ENCODE results near the gene ATP8A1. TPM values are rescaled to one million over a fixed set of nuclear protein-coding genes. Genes with fewer than 3 reads are reported as not detected.

ATP8A1 gene
- total RNA-seq, 1 experiment from 2014 or later, result 0.19 TPM

DNA sequence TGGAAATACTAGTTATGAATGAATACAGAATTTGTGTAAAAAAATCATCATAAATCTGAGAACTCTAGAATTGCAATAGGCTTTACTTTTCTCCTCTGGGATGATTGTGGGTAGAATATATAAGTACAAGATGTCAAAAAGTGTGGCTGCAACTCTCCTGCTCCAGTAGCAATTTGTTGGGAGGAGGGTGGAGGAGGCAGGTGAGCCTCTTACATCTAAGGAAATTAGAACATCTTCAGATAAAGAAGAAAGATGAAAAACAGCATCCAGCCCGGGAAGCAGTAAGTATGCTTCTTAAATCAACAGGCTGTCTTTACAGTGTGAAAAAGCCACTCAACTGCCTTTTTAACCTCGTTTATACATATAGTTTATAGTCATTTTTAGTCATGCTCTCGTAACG, 83.7 kb downstream of the ATP8A1 start:
- H3K36me3 Mint-ChIP-seq (ENCODE audit: insufficient read depth, unreplicated experiment), result no peaks in the 10 kb centered on the region
- no peak for DNase-seq (ENCODE audit: unreplicated experiment)
- H3K27me3 Mint-ChIP-seq (ENCODE audit: insufficient read depth, unreplicated experiment), result no peaks in the 10 kb centered on the region
- no peaks in the 10 kb centered on the region for H3K9me3 Mint-ChIP-seq (ENCODE audit: unreplicated experiment)
- peaks cover 10% of the 10 kb centered on the region for H3K4me1 Mint-ChIP-seq (ENCODE audit: insufficient read depth, unreplicated experiment)
- CTCF ChIA-PET, result interaction anchor here (0.6 to 5.2 kb wide), 3 partner anchors 292 to 427 kb away, joined by 3 to 63 read pairs (median 5); no protein-coding TSS in a partner anchor
- H3K27ac Mint-ChIP-seq (ENCODE audit: low read depth, unreplicated experiment), result no peak overlapping the region
- intact Hi-C loops (cut with micrococcal nuclease), result no loop called here
- BruUV-seq (replicated peaks), result no TSS peak
- TF ChIP-seq, protein P1, sequence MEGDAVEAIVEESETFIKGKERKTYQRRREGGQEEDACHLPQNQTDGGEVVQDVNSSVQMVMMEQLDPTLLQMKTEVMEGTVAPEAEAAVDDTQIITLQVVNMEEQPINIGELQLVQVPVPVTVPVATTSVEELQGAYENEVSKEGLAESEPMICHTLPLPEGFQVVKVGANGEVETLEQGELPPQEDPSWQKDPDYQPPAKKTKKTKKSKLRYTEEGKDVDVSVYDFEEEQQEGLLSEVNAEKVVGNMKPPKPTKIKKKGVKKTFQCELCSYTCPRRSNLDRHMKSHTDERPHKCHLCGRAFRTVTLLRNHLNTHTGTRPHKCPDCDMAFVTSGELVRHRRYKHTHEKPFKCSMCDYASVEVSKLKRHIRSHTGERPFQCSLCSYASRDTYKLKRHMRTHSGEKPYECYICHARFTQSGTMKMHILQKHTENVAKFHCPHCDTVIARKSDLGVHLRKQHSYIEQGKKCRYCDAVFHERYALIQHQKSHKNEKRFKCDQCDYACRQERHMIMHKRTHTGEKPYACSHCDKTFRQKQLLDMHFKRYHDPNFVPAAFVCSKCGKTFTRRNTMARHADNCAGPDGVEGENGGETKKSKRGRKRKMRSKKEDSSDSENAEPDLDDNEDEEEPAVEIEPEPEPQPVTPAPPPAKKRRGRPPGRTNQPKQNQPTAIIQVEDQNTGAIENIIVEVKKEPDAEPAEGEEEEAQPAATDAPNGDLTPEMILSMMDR (IDR thresholded peaks at IDR 0.05; ENCODE audit: unreplicated experiment), result no peak
- POLR2A ChIA-PET, result interaction anchor here (0.8 kb wide), 1 partner anchor 119 kb away, joined by 4 read pairs; no protein-coding TSS in a partner anchor
- H3K4me3 Mint-ChIP-seq (ENCODE audit: unreplicated experiment), result no peak overlapping the region

DNA sequence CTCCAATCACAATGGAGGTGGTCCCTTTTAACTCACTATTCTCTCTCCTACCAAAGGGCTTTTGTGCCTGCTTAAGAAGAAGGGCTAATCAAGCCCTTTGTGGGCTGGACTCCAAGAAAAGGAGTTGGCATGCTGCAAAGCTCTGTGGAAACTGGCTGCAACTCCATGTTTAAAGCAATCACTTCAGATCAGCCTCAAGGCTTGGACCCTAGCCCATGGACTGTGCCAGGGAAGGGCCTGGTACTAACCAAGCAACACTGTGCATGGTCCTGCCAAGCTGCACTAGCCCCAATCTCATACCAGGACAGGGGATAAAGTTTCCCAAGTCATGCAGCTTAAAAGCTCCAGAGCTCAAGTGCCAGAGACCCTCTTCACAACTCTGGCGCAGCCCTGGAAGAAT, 86.7 kb downstream of the ATP8A1 start:
- CTCF ChIA-PET, result interaction anchor here (0.6 to 5.2 kb wide), 10 partner anchors 66 to 441 kb away, joined by 3 to 63 read pairs (median 4); no protein-coding TSS in a partner anchor
- no peaks in the 10 kb centered on the region for H3K9me3 Mint-ChIP-seq (ENCODE audit: unreplicated experiment)
- intact Hi-C loops (cut with micrococcal nuclease), result no loop called here
- H3K27me3 Mint-ChIP-seq (ENCODE audit: insufficient read depth, unreplicated experiment), result peaks cover 2% of the 10 kb centered on the region
- H3K36me3 Mint-ChIP-seq (ENCODE audit: insufficient read depth, unreplicated experiment), result no peaks in the 10 kb centered on the region
- no peak overlapping the region for H3K27ac Mint-ChIP-seq (ENCODE audit: low read depth, unreplicated experiment)
- TF ChIP-seq, protein P1 (IDR thresholded peaks at IDR 0.05; ENCODE audit: unreplicated experiment), result no peak
- H3K4me3 Mint-ChIP-seq (ENCODE audit: unreplicated experiment), result no peak overlapping the region
- POLR2A ChIA-PET, result interaction anchor here (0.8 to 1.4 kb wide), 2 partner anchors 87 to 294 kb away, joined by 3 to 6 read pairs; partner anchors contain the start of gene ATP8A1
- peaks cover 10% of the 10 kb centered on the region for H3K4me1 Mint-ChIP-seq (ENCODE audit: insufficient read depth, unreplicated experiment)
- DNase-seq (ENCODE audit: unreplicated experiment), result peak; percentile 84
- no TSS peak for BruUV-seq (replicated peaks)

DNA sequence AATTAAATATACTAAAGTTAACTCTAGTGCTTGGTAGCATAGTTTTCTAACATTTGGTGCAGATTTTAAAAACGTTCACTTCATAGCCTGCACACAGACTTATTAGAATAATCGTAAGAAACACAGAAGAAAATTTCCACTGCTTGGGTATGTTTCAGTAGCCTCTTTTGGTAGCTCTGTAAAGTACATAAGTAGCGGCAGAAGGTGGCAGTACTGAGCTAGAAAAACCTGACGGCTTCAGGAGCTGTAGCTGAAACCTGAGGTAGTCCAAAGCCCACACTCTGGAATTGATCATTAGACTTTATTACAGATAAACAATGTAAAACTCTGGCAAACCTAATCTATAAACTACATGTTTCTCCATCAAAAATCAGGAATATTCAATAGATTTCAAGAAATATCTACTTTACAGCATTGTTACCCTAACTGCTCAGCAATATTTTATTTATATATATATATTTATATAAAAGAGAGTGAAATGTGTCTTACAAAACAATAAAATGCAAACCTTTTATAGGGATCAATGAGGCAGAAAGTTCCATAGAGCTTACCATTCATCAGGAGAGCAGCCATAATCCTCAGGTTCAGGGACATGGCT, 88.2 kb downstream of the ATP8A1 start:
- POLR2A ChIA-PET, result interaction anchor here (0.6 to 2.4 kb wide), 3 partner anchors 8 to 299 kb away, joined by 3 to 7 read pairs (median 4); partner anchors contain the start of gene ATP8A1
- peaks cover 10% of the 10 kb centered on the region for H3K4me1 Mint-ChIP-seq (ENCODE audit: insufficient read depth, unreplicated experiment)
- BruUV-seq (replicated peaks), result no TSS peak
- H3K36me3 Mint-ChIP-seq (ENCODE audit: insufficient read depth, unreplicated experiment), result no peaks in the 10 kb centered on the region
- intact Hi-C loops (cut with micrococcal nuclease), result loop anchor here (1.0 to 10.0 kb wide), 4 partner anchors 86 to 397 kb away; partner anchors contain the start of gene ATP8A1
- H3K27me3 Mint-ChIP-seq (ENCODE audit: insufficient read depth, unreplicated experiment), result peaks cover 10% of the 10 kb centered on the region
- DNase-seq (ENCODE audit: unreplicated experiment), result peak; percentile 81
- no peak overlapping the region for H3K4me3 Mint-ChIP-seq (ENCODE audit: unreplicated experiment)
- CTCF ChIA-PET, result interaction anchor here (0.5 to 5.2 kb wide), 29 partner anchors 9 to 1920 kb away, joined by 3 to 63 read pairs (median 4); no protein-coding TSS in a partner anchor
- TF ChIP-seq, protein P1 (IDR thresholded peaks at IDR 0.05; ENCODE audit: unreplicated experiment), result peak; percentile 72
- no peak overlapping the region for H3K27ac Mint-ChIP-seq (ENCODE audit: low read depth, unreplicated experiment)
- no peaks in the 10 kb centered on the region for H3K9me3 Mint-ChIP-seq (ENCODE audit: unreplicated experiment)

DNA sequence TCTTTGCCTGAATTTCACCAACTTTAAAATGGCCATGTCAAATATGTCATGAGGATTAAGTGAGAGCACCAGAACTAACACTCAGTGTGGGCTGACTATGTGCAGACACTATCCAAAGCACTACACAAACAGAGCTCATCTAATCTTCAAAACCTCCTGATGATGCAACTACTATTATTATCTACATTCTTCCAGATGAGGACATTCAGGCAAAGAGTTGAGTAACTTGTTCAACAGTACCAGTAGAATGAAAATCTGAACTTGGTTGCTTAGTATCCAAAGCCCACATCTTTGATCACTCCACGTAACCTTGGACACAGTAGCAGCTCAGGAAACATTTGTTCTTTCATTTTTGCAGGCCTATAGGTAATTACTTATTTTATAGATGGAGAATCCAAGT, 90.1 kb downstream of the ATP8A1 start:
- H3K36me3 Mint-ChIP-seq (ENCODE audit: insufficient read depth, unreplicated experiment), result no peaks in the 10 kb centered on the region
- peaks cover 13% of the 10 kb centered on the region for H3K4me1 Mint-ChIP-seq (ENCODE audit: insufficient read depth, unreplicated experiment)
- no peak overlapping the region for H3K4me3 Mint-ChIP-seq (ENCODE audit: unreplicated experiment)
- TF ChIP-seq, protein P1 (IDR thresholded peaks at IDR 0.05; ENCODE audit: unreplicated experiment), result no peak
- H3K27ac Mint-ChIP-seq (ENCODE audit: low read depth, unreplicated experiment), result no peak overlapping the region
- H3K27me3 Mint-ChIP-seq (ENCODE audit: insufficient read depth, unreplicated experiment), result peaks cover 10% of the 10 kb centered on the region
- BruUV-seq (replicated peaks), result no TSS peak
- no peak for DNase-seq (ENCODE audit: unreplicated experiment)
- CTCF ChIA-PET, result interaction anchor here (0.6 to 1.8 kb wide), 9 partner anchors 182 to 406 kb away, joined by 3 to 8 read pairs (median 3); no protein-coding TSS in a partner anchor
- no peaks in the 10 kb centered on the region for H3K9me3 Mint-ChIP-seq (ENCODE audit: unreplicated experiment)
- POLR2A ChIA-PET, result interaction anchor here (2.4 kb wide), 1 partner anchor 301 kb away, joined by 7 read pairs; no protein-coding TSS in a partner anchor
- intact Hi-C loops (cut with micrococcal nuclease), result loop anchor here (10.0 kb wide), 1 partner anchor 88 kb away; the partner anchor contains the start of gene ATP8A1

Measured in MCF 10A (cell line).